Fibroblast of skin of left biceps (primary cell): ENCODE data around the gene COBL.
"Not testable (repeated sequence)": the region's sequence is repeated elsewhere in the genome, so short reads cannot be mapped to it uniquely, and the experiment has no call there.

Source experiments
- DNase-seq, 2 experiments: peaks; one replicate each; pipeline ENCODE4 v3.0.0-alpha.2; 2013; ENCODE audit warnings: low read depth in 2 of 2

The COBL gene

DNA sequence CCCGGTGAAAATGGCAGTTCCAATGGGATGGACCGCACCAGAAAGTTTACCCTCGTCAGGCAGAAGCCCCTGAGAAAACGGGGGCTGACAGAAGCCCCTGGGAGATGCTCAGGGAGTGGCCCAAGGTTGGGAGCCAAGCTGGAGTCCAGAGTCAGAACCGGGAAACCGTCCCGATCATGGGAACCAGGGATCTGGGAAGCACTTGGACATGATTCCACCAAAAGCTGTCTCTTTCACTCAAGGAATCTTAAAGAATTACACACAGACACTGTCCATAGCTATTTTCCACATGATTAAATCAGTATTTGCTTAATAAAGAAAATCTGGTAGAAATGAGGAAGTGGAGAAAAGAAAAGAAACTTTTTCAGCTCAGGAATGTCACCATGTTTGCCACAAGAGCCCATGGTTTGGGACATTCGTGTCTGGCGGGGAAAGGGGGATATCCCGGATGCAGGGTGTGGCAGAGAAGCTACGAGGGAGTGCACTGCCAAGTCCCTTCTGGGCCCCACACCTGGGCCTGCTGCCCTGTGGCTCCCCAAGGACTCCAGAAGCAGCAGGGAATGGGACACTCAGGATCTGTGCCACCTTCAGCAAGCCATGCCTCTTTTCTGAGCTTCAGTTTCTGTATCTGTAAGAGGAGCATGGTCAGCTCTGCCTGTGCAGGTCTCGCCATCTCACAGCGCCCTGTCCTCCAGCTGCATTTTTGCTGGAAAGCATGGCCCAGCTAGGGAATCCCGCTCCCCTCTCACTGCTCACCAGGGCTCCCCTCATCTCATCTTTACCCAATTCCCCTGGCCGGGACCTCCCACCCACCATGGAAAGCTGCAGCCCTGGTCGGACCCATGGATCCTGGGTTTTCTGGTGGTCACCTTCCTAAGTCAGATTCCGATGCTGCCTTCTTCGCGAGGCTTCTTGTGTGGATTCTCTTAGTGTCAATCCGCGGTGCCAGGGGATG, 308.8 kb downstream of the COBL start:
- no peak for DNase-seq

DNA sequence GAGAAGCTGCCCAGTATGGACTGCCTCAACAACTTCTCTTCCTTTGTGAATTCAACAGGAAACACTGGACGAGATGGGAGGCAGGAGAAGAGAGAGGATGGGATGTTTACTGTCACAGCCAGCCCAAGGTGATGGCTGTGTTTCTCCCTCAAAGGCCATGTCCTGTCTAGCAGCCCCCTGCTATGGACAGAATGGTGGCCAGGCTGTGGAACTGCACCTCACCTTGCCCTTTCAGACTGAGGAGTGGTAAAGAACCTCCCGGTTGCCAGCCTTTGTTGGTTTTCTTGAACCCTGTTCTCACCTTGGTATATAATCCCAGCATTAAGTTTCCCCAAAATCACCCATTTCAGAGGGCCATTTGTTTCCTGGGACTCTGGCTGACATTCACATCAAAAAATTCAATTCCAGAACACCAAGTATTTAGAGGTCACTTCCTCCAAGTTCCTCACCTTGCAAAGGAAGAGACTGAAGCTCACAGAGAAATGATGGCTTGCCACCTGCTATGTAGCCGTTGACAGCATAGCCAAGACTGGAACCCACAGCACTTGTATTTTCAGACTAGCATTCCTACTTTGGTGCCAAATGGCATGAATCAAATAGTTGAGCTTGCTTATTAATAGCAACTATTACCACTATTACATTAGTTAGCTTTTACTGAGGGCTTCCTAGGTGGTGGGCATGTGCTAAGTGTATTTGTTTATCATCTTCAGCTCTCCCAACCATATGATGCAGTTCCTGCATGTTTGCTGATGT, 309.9 kb downstream of the COBL start:
- DNase-seq = no peak

DNA sequence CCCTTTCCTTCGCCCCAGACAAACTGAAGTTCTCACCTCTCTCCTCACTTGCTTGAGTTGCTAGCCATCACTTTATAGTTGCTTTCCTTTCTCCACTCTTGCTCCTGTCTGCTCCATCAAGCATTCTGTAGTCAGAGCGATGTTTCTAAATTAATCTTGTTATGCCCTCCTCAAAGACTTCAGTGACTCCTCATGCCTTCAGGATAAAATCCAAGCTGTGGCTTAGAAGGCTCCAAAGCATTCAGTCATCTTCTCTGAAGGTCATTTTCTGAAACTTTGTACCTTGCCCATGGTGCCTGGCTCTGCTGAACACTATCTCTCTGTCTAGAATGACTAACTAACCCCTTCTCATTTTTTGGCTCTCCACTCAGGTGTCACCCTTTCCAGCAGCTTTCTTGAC, 311.5 kb downstream of the COBL start:
- DNase-seq = no peak

DNA sequence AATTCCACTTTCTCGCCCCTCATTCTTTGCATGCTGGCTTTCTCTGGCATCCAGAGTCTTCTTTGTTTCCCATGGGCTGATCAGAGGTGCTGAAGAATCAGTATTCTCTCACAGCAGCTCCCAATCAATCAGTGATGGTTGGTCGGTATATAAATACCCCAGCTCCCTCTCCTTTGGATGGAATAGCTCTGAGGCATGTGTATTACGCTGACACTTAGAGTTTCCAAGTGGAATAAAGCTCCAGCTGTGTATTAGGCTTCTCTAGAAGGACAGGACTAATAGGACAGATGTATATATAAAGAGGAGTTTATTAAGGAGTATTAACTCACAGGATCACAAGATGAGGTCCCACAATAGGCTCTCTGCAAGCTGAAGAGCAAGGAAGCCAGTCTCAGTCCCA, 315.7 kb downstream of the COBL start:
- no peak for DNase-seq

DNA sequence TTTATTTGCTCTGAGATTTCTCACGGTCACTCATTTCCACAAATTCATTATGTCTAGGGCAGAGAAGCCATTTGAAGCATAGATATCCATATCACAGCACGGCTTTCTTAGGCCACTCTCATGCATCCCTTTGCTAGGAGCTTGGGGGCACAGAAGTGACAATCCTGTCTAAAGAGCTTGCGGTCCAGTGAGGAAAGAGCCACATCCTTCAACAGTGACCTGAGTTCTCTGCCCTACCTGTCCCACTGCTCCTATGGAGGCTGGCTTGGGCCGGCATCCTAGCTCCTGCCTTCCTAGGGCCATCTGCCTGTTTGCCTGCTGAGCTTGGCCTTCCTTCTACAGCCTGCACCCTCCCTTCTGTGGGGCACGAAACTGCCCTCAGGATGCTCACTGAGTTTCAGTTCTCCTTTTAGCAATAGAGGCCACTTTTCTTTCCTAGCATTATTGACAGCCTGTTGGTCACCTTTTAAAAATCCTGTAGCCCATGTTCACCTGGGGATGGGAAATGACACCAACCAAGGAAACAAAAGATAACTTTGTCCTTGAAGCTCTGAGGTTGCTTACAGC, 321.8 kb downstream of the COBL start:
- DNase-seq = no peak

DNA sequence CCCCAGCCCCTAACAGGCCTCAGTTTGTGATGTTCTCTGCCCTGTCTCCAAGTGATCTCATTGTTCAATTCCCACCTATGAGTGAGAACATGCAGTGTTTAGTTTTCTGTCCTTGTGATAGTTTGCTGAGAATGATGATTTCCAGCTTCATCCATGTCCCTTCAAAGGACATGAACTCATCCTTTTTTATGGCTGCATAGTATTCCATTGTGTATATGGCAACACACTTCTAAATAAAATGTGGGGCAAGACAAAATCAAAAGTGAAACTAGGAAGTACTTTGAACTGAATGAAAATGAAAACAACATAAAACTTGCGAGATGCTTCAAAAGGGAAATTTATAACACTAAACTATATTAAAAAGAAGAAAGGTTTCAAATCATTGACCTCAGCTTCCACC, 326.4 kb downstream of the COBL start:
- not testable (repeated sequence) for DNase-seq

DNA sequence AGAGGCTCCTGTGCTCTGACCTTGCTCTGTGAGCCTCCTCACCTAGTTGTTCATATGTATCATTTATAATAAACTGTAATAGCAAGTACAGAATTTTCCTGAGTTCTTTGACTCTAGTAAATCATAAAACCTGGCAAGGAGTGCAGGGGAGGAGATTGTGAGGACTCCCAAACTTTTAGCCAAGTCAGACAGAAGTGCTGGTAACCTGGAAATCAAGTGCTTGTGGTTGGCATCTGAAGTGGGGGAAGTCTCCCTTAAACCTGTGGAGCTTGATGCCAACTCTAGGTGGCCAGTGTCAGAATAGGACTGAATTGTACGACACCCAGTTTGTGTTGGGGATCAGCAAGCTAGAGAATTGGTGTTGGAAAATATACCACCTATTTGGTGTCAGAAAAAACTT, 327.6 kb downstream of the COBL start:
- DNase-seq = no peak

DNA sequence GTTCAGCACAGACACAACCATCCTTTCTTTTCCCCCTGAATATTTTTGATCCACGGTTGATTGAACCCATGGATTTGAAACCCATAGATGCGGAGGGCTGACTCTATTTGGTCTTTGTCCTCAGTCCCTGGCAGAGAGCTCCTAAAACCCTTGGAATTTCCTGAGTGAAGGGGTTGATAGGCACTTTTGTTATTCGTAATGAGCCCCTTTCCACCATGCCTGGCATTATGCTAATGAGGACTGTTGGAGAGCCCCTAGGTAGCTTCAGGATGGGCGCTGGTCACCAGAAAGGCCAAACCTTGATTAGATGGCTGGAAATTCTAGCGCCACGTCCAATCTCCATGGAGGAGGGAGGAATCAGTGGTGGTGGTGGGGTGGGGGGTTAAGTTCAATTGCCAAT, 328.1 kb downstream of the COBL start:
- no peak for DNase-seq

DNA sequence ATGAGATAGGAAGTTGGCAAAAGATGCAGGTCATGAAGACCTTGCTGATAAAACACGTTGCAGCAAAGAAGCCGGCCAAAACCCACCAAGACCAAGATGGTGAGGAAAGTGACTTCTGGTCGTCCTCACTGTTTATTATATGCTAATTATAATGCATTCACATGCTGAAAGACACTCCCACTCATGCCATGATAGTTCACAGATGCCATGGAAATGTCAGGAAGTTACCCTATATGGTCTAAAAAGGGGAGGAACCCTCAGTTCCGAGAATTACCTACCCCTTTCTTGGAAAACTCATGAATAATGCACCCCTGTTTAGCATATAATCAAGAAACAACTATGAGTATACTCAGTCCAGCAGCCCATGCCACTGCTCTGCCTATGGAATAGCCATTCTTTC, 331.5 kb downstream of the COBL start:
- DNase-seq = no peak

DNA sequence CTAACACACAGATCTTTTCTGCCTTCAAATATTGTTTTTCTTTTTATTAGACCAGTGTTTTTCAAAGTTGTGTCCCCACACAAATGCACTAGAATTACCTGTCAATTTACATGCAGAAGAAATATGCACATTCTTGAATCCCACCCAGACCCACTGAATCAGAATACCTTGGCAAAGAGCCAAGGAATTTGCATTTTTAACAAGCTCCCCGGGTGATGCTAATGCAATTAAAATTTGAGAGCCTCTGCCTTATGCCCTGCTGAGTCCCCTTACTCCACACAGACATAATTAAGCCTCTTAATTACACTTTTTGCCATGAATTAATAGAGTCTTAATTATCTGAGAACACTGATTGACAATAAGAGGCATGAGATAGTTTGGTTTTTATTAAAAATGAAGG, 332.8 kb downstream of the COBL start:
- no peak for DNase-seq

DNA sequence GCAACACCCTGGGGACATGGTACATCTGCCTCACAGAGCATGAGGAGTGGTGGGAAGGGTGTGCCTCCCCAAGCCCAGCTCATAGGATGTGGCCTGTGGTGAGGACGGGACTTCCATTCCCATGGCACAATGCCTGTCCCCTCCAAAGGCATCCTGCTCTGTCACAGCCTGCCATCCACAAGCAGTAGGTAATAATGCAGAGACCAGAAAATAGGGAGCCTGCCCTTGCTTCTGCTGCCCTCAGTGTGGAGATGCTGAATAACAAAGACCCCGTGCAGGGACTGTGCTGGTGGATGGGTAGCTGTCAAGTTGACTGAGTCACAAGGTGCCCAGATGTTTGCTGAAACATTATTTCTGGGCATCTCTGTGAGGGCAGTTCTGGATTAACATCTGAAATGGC, 334.0 kb downstream of the COBL start:
- no peak for DNase-seq

DNA sequence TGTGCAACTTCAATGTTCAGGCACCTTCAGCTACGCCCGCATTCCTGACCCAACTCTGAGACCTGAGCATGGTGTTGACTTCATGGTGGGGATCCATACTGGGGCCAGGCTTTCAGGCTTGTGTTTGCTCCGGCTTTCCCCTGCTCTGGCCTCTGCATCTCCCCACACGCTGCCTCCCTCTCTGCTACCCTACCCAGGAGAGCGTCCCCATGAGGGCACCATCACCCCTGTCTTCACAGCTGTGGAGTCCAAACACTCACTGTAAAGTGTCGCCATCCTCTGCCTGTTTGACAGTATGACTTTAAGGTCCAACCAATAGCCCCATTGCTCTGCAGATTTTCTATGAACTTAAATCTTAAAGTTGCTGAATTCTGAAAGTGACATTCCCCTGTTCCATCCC, 334.9 kb downstream of the COBL start:
- DNase-seq = no peak

DNA sequence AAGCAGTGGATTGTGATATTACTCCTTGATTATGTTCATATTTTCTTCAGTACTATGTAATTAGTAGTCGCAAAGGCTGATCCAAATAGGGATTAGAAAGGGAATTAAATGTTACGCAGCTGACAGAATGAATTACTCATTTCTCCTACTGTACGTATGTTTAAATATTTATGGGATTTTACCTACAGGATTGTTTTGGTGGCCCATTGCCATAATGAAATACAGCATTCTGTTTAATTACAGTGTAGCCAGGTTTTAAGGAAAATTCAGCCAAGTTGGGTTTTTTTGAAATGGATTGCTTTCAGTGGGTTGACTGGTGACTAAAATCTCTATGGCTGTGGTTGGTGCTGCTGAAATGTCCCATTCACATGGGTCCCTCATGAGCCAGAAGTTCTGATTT, 336.2 kb downstream of the COBL start:
- no peak for DNase-seq

DNA sequence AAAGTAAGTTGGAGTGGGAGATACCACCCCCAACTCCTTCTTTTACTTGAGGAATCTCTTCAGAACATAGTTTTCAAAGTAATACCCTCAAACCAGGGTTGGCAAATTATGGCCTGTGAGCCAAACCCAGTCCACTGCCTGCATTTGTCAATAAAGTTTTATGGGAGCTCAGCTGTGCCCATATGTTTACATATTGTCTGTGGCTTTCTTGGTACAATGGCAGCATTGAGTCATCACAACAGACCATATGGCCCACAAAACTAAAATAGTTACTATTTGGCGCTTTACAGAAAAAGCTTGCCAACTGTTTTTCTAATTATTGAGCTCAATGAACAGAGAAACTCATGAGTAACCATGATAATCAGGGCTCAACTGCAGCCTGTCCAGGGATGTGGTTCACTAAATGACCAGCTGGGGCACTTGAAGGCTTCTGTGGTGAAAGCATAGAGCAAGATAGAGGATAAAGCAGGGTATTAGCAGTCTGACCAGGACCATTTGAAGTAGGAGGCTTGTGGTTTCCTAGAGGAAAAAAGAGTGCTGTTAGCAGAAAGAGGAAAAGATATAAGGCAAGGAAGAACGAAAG, 337.9 kb downstream of the COBL start:
- DNase-seq = no peak

DNA sequence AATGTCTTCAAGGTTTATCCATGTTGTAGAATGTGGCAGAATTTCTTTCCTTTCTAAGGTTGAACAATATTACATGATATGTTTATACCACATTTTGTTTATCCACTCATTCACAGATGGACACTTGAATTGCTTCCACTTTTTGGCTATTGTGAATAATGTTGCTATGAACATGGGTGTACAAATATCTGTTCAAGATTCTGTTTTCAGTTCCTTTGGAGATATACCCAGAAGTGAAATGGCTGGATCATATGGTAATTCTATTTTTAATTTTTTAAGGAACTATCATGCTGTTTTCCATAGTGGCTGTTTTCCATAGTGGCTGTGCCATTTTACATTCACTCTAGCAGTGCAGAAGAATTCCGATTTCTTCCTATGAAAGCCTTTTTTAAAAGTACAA, 339.2 kb downstream of the COBL start:
- DNase-seq = no peak

DNA sequence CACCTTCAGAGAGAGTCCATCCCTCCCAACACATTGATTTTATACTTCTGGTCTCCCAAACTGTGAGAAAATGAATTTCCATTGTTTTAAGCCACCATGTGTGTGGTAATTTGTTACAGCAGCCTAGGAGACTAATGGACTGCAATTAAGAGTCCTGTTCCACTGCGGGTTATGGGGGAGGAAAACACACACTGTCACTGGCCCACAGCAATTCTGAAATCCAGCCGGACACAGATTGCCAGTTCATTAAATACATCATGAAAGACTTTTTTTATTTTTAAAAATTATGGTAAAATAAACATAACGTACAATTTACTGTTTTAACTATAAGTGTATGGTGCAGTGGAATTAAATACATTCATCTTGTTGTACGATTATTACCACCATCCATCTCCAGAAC, 340.5 kb downstream of the COBL start:
- DNase-seq = no peak

DNA sequence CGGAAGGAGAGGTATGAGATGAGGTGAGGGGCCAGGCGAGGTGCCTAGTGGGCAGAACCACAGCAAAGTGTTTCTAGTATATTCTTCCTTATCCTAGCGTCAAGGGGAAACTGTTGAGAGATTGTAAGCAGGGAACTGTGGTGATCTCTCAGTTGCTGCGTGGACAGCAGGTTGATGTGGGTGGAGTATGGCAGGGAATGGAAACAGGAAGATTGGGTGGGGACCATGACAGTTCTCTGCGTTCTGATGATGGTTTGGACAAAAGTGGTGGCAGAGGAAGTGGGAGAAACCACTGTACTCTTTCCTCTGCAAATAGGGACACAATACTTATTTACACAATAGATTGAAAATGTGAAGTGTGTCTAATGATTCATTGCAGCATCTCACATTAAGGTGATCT, 342.4 kb downstream of the COBL start:
- DNase-seq = no peak

DNA sequence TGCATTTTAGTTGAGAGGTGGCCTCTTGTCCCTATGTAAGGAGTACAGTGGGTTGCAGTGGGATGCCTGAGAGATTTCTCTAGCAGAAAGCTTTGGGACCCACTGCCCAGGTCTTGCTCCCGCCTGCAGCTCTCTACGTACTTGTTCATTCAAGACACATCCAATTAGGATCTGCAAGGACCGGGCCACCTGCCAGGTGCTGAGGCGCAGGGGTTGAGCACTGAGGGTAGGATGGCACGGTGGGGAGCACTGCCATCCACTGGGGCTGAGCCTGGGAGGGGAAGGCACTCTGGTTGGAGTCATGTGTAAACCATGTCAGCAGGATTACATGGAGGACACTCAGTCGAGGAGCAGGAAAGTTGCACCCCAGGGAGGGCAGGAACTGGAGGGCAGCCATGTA, 342.8 kb downstream of the COBL start:
- no peak for DNase-seq

DNA sequence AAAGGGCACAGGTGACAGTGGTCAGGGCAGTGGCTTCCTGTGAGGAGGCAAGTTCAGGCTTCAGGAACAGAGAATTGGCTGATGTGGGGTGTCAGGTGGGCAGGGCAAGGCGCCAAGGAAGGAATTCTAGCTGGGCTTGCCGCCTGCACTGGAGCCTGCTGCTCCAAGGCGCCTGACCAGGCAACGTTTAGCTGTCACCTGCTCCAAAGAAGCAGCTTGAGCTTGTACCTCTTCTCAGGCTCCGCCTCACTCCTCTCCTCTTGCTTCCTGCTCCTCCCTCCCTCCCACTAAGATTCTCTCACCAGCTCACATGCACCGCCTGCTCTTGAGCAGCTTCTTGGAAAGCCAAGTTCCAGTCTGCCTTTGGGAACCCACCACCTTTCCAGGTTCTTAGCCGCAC, 346.5 kb downstream of the COBL start:
- no peak for DNase-seq
